H9 (cell line): ENCODE data around the gene GRHPR. TPM values are rescaled to one million over a fixed set of nuclear protein-coding genes. Genes with fewer than 3 reads are reported as not detected.

Source experiments
- DNase-seq: peaks from one replicate; pipeline ENCODE4 v3.0.0-alpha.2; 2017
- H2AFZ ChIP-seq: one replicate; pipeline ENCODE4 v1.6.1; 2013; ENCODE audit warnings: mild to moderate bottlenecking, low read length, control low read depth, moderate library complexity
- H2AK5ac ChIP-seq: 2 replicates; pipeline ENCODE4 v1.6.1; 2013; ENCODE audit warnings: low read length, control low read depth, mixed read lengths; ENCODE audit not compliant: insufficient read length
- H2BK120ac ChIP-seq: one replicate; pipeline ENCODE4 v1.6.1; 2013; ENCODE audit warnings: low read depth, mild to moderate bottlenecking, low read length, control low read depth, inconsistent platforms; ENCODE audit not compliant: poor library complexity, severe bottlenecking
- H2BK12ac ChIP-seq: 2 replicates; pipeline ENCODE4 v1.6.1; 2013; ENCODE audit warnings: low read length, control low read depth, mixed read lengths, low read depth; ENCODE audit not compliant: insufficient read length
- H2BK15ac ChIP-seq: 2 replicates; pipeline ENCODE4 v1.6.1; 2013; ENCODE audit warnings: low read depth, low read length, control low read depth
- H2BK20ac ChIP-seq: one replicate; pipeline ENCODE4 v1.6.1; 2013; ENCODE audit warnings: low read depth, mild to moderate bottlenecking, low read length, control low read depth, inconsistent platforms; ENCODE audit not compliant: poor library complexity, severe bottlenecking
- H2BK5ac ChIP-seq: 2 replicates; pipeline ENCODE4 v1.6.1; 2013; ENCODE audit warnings: low read length, control low read depth, mixed read lengths; ENCODE audit not compliant: insufficient read length
- H3K14ac ChIP-seq: 2 replicates; pipeline ENCODE4 v1.6.1; 2013; ENCODE audit warnings: low read length, control low read depth; ENCODE audit not compliant: insufficient read depth
- H3K18ac ChIP-seq: 2 replicates; pipeline ENCODE4 v1.6.1; 2013; ENCODE audit warnings: low read depth, mild to moderate bottlenecking, mixed read lengths, low read length, control low read depth; ENCODE audit not compliant: insufficient read length
- H3K23ac ChIP-seq: 2 replicates; pipeline ENCODE4 v1.6.1; 2013; ENCODE audit warnings: low read length, control low read depth, mixed read lengths, low read depth; ENCODE audit not compliant: insufficient read length
- H3K23me2 ChIP-seq: 2 replicates; pipeline ENCODE4 v1.6.1; 2013; ENCODE audit warnings: low read depth, mild to moderate bottlenecking, mixed read lengths, low read length, control low read depth; ENCODE audit not compliant: insufficient read length, poor library complexity, severe bottlenecking
- H3K27ac ChIP-seq: 2 replicates; pipeline ENCODE4 v1.5.1; 2013; ENCODE audit warnings: low read length, control low read depth, mixed read lengths, low read depth; ENCODE audit not compliant: insufficient read length
- H3K27me3 ChIP-seq: 2 replicates; pipeline ENCODE4 v1.6.1; 2013; ENCODE audit warnings: low read length, control low read depth, inconsistent platforms; ENCODE audit not compliant: insufficient read depth
- H3K4ac ChIP-seq: 2 replicates; pipeline ENCODE4 v1.6.1; 2013; ENCODE audit warnings: low read depth, mild to moderate bottlenecking, control low read depth, inconsistent platforms, low read length, moderate library complexity
- H3K4me1 ChIP-seq: 2 replicates; pipeline ENCODE4 v1.6.1; 2013; ENCODE audit warnings: low read length, control low read depth, inconsistent platforms; ENCODE audit not compliant: insufficient read depth
- H3K4me2 ChIP-seq: 2 replicates; pipeline ENCODE4 v1.6.1; 2013; ENCODE audit warnings: low read length, control low read depth, mixed read lengths; ENCODE audit not compliant: insufficient read length, insufficient read depth
- H3K56ac ChIP-seq: 2 replicates; pipeline ENCODE4 v1.6.1; 2013; ENCODE audit warnings: low read depth, mild to moderate bottlenecking, mixed read lengths, low read length, control low read depth; ENCODE audit not compliant: insufficient read length
- H3K79me1 ChIP-seq: 2 replicates; pipeline ENCODE4 v1.6.1; 2013; ENCODE audit warnings: low read depth, mild to moderate bottlenecking, moderate library complexity, low read length, control low read depth, inconsistent platforms; ENCODE audit not compliant: insufficient read depth, poor library complexity, severe bottlenecking
- H3K79me2 ChIP-seq: 2 replicates; pipeline ENCODE4 v1.6.1; 2013; ENCODE audit warnings: low read length, control low read depth, inconsistent platforms; ENCODE audit not compliant: insufficient read depth
- H3K9ac ChIP-seq: 2 replicates; pipeline ENCODE4 v1.6.1; 2013; ENCODE audit warnings: low read length, control low read depth, mixed read lengths; ENCODE audit not compliant: insufficient read length; ENCODE audit errors: extremely low read depth
- H3K9me3 ChIP-seq: one replicate; pipeline ENCODE4 v1.6.1; 2013; ENCODE audit warnings: low read depth, low read length, inconsistent platforms; ENCODE audit not compliant: control insufficient read depth
- H3T11ph ChIP-seq: one replicate; pipeline ENCODE4 v1.6.1; 2013; ENCODE audit warnings: mild to moderate bottlenecking, low read length, control low read depth, inconsistent platforms
- H4K20me1 ChIP-seq: one replicate; pipeline ENCODE4 v1.6.1; 2013; ENCODE audit not compliant: control insufficient read depth, insufficient read length, insufficient read depth
- H4K5ac ChIP-seq: 2 replicates; pipeline ENCODE4 v1.6.1; 2013; ENCODE audit warnings: low read depth, mild to moderate bottlenecking, mixed read lengths, low read length, control low read depth; ENCODE audit not compliant: insufficient read length
- H4K8ac ChIP-seq: replicated peaks from 2 replicates; pipeline ENCODE4 v1.6.1; 2013; ENCODE audit warnings: low read length, control low read depth, mixed read lengths, low read depth; ENCODE audit not compliant: insufficient read length
- H4K91ac ChIP-seq: 2 replicates; pipeline ENCODE4 v1.6.1; 2013; ENCODE audit warnings: low read depth, mild to moderate bottlenecking, moderate library complexity, mixed read lengths, low read length, control low read depth; ENCODE audit not compliant: insufficient read length
- H3K27ac Mint-ChIP-seq, 3 experiments: 2 replicates in 2 of 3; 3 replicates in 1 of 3; pipeline ENCODE4 v1.8.0; 2020 to 2021; ENCODE audit warnings: mixed read lengths in 3 of 3, mild to moderate bottlenecking in 1 of 3, moderate library complexity in 1 of 3
- H3K27me3 Mint-ChIP-seq: 2 replicates; pipeline ENCODE4 v1.8.0; 2021; ENCODE audit warnings: low read depth, mild to moderate bottlenecking, moderate library complexity, mixed read lengths
- H3K36me3 Mint-ChIP-seq, 3 experiments: 2 replicates in 2 of 3; 3 replicates in 1 of 3; pipeline ENCODE4 v1.8.0; 2020 to 2021; ENCODE audit warnings: low read depth in 3 of 3, mixed read lengths in 3 of 3; ENCODE audit not compliant: insufficient read depth in 1 of 3
- H3K4me1 Mint-ChIP-seq, 2 experiments: 2 replicates each; pipeline ENCODE4 v1.8.0; 2020; ENCODE audit warnings: mixed read lengths in 2 of 2
- H3K4me3 Mint-ChIP-seq, 2 experiments: 2 replicates in 1 of 2; 3 replicates in 1 of 2; pipeline ENCODE4 v1.8.0; 2020 to 2021; ENCODE audit warnings: mild to moderate bottlenecking in 2 of 2, mixed read lengths in 2 of 2, moderate library complexity in 1 of 2
- H3K9me3 Mint-ChIP-seq, 2 experiments: 2 replicates in 1 of 2; 3 replicates in 1 of 2; pipeline ENCODE4 v1.8.0; 2020; ENCODE audit warnings: mild to moderate bottlenecking in 2 of 2, mixed read lengths in 2 of 2, moderate library complexity in 1 of 2
- CTCF ChIP-seq: fragments of 200-600 bp; sonication (generic); conservative IDR thresholded peaks from 3 replicates; pipeline ENCODE4 v1.8.0; 2021; ENCODE audit warnings: antibody characterized with exemption, mild to moderate bottlenecking
- WGBS: extraction: QIAGEN DNeasy Blood & Tissue Kit; methylation state at CpG from one replicate; pipeline ENCODE4 v1.1.7; 2013; ENCODE audit warnings: missing lambda C conversion rate, low lambda C conversion rate, mixed read lengths; ENCODE audit not compliant: insufficient read length; ENCODE audit errors: extremely low coverage; 5-methylcytosine and 5-hydroxymethylcytosine counted together
- total RNA-seq: library from RNA; stranded (reverse); gene quantifications from 2 replicates; pipeline ENCODE4 v1.2.1, GENCODE V29; 2021

The GRHPR gene
- total RNA-seq, 1 experiment from 2014 or later, result 97.9 TPM

- Histone ChIP-seq H3K9ac (no peak overlapping the region), H2BK5ac (no peak overlapping the region), H3K18ac (no peak overlapping the region), H2BK20ac (no peak overlapping the region), H2AFZ (no peak overlapping the region), H3K23ac (no peak overlapping the region), H2BK12ac (no peak overlapping the region), H2BK15ac (no peak overlapping the region), H3K27me3 (no peaks in the 10 kb centered on the region), H3K23me2 (no peaks in the 10 kb centered on the region), H3K56ac (no peak overlapping the region), H4K20me1 (no peaks in the 10 kb centered on the region), H3K14ac (no peak overlapping the region), H2BK120ac (no peak overlapping the region), H3K79me1 (no peaks in the 10 kb centered on the region), H4K5ac (no peak overlapping the region), H3K27ac (no peak overlapping the region), H4K8ac (no peak overlapping the region), H4K91ac (no peak overlapping the region), H3K4me2 (no peak overlapping the region), H3K9me3 (no peaks in the 10 kb centered on the region), H3K79me2 (no peaks in the 10 kb centered on the region), H3K4ac (no peak overlapping the region), H2AK5ac (no peak overlapping the region), H3T11ph (no peak overlapping the region), H3K4me1 (no peaks in the 10 kb centered on the region)
- peaks cover 3% of the 10 kb centered on the region in 2 experiments; a peak in 1 of 4 replicates for H3K4me1 Mint-ChIP-seq
- H3K9me3 Mint-ChIP-seq, result no peaks in the 10 kb centered on the region
- 0 out of 7 replicates have a peak, but pooled peaks cover 0 to 3% (median 0%) of the 10 kb centered on the region in 3 experiments for H3K36me3 Mint-ChIP-seq
- no peak for DNase-seq
- no peak for TF ChIP-seq CTCF
- H3K4me3 Mint-ChIP-seq, result no peak overlapping the region
- H3K27me3 Mint-ChIP-seq, result no peaks in the 10 kb centered on the region
- no peak overlapping the region for H3K27ac Mint-ChIP-seq
- no CpG with 5 or more reads among the region's 6 CpGs for WGBS
These were observed 37.2 kb upstream of the GRHPR start for GRCh38 chr9:37385286-37385685.
